Stimulated activated CD4-positive, alpha-beta T cell treated with anti-CD3 and anti-CD28 coated beads, Interleukin-1b, Interleukin-23, amount 100 ng/mL, for 4 hours (primary cell): Measurements from ENCODE around the gene TNS1.
"Not testable (repeated sequence)": the region's sequence is repeated elsewhere in the genome, so short reads cannot be mapped to it uniquely, and the experiment has no call there.

Source experiments
- DNase-seq, 2 donors: peaks; one replicate each; pipeline ENCODE4 v3.0.0-alpha.2; 2020; ENCODE audit warnings: low read depth in 2 of 2

The TNS1 gene

DNA sequence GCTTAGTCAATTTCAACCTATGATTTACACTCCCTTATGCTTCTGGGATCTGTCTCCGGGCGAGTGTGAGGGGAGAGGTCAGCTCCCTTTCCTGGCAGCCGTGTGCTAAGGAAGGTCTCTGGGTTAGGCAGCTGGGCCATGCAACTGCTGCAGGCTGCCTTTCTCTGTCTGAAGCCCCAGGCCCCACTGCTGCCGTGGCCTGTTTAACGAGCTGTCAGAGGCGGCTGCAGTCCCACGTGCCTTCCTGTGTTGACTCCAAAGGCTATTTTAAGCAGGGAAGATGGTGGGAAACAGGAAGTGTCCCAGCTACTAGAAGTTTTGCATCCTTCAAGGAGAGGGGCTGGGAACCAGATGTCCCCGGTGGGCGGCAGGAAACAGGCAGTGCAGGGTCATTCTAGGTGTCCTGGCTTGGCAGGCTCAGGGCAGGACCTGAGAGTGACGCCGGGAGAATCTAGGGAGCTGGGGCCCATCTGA is 186.4 kb downstream of the TNS1 start:
- no peak for DNase-seq

DNA sequence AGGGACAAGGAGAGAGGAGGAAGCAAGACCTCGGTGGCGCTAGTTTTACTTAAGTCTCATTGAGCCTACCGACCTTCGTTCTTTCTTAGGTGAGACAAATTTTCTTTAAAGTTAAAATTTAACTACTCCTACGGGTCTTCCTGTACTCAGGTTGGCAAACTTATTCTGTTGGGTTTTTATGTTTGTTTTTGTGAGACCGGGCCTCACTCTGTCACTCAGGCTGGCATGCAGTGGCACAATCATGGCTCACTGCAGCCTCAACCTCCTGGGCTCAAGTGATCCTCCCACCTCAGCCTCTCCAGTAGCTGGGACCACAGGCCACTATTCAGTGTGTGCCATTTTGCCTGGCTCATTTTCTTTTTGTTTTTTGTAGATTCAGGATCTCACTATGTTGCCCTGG is 189.0 kb downstream of the TNS1 start:
- no peak for DNase-seq

DNA sequence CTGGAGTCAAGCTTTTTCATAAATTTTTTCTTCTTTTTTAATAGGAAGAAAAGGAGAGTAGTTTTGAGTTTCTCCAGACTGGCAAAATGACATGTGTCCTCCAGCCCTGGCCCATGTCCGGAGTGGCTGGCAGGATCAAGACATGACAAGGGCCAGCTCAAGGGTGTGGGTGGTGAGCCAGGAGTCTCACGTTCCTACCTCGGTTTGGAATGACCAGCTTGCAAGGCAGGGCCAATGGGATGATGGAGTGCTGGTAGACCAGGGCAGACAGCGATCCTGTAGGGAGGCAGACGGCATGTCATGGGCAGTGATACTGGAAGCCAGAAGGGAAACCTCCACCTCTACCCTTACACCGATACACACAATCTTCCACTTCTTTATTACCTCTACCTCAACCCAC is 190.6 kb downstream of the TNS1 start:
- no peak for DNase-seq

DNA sequence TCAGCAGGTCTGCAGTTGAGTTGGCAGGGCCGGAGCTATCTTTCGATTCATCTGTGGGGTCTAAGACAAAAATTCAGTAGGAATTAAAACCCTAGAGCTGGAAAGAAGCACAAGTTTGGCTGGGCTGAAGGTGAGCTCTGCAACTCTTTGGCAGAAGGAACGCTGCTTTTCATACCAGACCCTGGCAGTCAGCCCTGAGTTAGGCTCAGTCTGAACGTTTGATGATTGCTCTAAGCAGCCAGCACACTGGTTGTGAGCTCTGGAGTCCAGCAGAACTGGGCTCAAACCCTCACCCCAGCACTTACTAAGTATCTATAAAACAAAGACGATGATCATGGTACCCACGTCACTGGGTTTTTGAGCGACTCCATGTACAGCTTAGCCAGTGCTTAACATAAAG is 192.5 kb downstream of the TNS1 start:
- DNase-seq, result no peak

DNA sequence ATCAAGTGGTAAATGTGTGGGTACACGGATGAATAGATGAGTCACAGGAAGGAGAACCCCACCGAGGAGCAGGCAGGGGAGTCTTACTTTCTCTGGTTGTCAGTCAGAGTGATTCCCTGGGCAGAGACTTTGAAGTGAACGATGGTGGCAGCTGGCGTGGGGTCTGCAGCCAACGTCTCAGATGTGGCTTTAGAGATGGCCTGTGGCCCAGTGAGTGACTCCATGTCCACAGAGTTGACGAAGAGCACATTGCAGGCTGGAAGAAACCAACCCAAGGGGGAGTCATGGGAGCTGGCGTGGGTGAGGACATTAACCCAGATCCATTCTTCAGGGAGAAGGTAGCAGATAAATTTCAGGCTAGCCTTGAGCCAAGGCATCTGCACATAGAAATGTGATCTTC is 193.1 kb downstream of the TNS1 start:
- DNase-seq, result no peak

DNA sequence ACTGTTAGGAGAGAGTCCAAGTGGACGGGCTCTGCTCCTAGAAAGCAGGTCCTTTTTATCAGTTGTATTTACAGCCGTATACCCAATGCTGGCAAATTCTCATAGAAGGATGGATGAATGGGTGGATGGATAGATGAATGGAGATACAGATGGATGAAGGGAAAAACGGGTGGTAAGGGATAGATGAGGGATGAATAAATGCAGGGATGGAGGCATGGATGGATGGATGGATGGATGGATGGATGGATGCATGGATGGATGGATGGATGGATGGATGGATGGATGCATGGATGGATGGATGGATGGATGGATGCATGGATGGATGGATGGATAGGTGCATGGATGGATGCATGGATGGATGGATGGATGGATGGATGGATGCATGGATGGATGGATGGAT is 193.8 kb downstream of the TNS1 start:
- not testable (repeated sequence) for DNase-seq

DNA sequence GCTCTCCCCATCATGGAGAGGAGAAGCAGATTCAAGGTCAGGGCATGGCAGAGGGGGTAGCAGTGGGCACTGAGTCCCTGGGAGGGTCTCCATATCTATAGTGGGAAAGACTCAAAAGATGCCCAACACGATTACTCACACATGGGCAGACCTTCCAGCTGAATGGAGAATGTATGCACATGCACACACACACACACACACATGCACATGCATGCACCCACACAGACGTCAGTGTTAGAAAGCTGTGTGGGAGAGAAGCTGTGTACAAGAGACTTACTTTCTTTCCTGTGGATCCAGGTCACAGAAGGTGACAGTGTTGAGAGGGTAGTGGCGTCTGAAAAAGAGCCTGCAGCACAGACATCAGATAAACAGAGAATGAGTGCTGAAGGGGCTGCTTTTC is 194.5 kb downstream of the TNS1 start:
- no peak for DNase-seq

DNA sequence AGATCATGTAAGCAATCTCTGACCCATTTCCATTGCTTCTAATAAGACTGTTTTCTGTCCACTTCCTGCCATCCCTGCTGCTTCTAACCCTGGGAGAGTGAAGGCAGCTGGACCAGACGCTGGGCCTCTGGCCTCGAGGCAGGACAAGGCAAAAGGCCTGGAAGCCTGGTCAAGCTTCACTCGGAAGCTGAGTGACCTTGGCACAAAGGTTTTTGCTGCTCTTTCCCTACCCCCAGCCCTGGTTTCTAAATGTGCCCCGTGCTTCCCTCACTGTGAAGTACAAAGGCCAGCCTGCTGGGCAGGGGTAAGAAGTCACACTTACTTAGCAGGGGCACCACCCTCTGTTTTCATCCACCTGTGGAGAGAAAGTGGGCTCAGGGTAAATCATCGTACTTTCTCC is 195.0 kb downstream of the TNS1 start:
- DNase-seq, result no peak

DNA sequence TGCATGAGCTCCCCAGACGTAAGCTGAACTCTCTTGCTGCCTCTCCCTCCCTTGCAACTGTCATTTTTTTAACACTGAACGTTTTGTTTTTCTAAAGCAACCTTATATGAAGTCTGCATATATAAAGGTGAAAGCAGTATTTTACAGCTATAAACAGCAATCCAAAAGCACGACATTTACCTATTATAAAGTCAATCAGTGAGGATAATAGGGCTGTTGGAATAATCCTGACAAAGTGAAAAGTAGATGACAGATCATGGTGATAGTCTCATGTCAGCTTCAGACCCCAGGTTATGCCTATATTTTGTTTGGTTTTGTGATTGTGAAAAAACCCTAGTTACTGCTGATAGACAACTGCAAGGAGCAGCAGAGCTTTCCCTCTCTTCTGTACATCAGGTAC is 195.8 kb downstream of the TNS1 start:
- no peak for DNase-seq

DNA sequence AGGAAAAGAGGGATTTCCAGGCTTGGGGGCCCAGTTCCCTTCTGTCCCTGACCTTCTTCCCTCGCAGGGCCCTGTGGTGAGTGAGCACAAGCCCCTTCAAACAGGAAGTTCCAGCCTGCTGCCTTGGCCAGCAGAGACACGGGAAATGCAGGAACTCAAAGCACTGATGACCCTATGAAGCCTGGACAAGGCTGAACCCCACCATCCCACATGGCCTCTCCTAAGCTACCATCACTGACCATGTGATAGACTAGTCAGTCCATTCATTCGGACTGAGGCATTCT is 196.4 kb downstream of the TNS1 start:
- no peak for DNase-seq

DNA sequence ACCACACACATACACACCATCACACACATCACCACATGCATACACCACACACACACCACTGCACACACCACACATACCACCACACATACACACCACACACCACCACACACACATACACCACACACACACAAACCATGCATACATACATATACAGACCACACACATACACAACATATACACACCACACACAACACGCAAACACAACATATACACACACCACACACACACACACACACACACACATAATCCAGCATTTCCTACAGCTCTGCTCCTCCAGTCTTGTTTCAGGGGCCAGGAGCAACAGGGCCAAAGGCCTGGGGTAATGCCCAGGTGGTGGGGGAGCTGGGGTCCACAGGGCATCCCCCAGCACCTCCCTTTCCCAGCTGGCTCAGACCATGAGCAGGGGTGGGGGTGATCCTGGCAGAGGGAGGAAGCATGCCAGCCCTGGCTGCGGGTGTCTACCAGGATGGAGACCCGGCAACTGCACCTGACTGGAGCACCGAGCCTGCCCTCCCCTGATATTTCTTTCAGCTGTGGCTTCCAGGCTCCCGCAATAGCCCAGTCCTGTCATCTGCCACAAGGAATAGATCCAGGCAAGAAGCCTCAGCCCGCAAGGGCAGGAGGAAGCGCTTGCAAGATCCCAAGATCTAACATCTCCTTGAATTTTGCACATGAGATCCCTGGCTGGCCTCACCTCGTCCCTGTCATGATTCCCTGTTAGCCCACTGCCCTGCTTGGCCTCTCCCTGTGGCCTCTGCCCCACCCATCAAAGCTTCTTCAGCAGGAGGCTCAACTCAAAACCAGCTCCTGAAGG is 196.9 kb downstream of the TNS1 start:
- no peak for DNase-seq

DNA sequence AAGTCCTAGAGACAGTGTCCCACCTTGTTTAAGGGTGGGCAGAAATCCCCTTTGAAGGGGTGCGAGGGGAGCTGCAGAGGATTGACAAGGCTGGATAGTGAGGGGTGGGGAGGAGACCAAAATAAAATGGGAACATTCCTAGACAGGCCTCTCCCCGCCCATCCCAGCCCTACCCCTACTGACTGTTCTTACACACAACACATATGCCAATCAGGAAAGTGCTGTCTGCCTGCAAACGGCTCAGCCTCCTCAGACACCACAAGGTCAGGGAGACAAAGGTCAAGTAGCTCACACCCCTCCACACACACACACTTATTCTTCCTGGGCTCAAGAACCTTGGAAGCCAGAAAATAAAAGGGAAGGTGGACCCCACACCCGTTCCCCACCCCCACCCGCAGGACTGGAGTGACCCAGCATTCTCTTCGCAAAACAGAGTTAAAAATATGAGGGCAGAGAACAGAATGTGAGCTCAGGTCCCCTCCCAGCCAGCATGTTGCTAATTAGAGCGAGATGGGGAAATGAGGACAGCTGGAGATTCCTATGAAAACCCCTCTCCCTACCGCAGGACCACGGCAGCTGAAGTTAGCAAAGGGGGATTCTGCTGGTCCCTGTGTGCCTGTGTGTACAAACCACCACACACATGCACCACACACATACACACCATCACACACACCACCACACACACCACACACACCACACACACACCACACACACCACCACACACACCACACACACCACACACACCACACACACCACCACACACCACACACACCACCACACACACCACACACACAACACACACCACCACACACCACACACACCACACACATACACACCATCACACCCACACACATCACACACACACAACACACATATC is 197.8 kb downstream of the TNS1 start:
- no peak for DNase-seq

DNA sequence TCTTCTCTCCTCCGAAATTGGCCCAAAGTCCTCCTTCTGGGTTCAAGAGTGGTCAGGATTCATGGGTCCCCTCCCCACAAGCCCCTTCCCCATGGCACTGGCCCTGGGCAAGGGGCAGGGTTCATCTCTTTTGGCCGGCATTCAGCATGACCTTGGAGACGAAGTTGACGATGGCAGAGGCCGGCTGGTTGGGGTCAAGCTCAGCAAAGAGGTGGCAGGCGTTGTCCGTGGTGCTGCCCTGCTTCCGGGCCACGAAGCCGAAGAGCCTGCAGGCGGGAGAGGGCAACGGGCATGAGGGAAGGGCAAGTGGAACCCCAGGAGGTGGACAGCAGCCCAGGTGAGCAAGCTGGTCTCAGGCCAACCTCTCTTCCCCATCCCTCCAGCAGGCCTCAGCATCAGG is 198.5 kb downstream of the TNS1 start:
- DNase-seq, result no peak

DNA sequence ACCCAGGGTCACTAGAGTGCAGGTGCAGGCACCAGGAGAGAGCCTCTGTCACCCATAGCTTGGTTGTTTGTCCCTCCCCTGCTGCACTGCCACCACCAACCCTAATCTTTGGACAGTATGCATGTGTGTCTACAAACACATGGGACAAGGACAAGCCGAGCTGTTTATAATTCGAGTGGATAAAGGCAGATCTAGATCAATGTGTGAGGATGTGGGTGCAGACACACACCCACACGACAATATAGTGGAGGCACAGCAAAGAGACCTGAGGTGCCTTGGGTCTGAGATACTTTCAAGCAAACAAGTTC is 199.2 kb downstream of the TNS1 start:
- no peak for DNase-seq

DNA sequence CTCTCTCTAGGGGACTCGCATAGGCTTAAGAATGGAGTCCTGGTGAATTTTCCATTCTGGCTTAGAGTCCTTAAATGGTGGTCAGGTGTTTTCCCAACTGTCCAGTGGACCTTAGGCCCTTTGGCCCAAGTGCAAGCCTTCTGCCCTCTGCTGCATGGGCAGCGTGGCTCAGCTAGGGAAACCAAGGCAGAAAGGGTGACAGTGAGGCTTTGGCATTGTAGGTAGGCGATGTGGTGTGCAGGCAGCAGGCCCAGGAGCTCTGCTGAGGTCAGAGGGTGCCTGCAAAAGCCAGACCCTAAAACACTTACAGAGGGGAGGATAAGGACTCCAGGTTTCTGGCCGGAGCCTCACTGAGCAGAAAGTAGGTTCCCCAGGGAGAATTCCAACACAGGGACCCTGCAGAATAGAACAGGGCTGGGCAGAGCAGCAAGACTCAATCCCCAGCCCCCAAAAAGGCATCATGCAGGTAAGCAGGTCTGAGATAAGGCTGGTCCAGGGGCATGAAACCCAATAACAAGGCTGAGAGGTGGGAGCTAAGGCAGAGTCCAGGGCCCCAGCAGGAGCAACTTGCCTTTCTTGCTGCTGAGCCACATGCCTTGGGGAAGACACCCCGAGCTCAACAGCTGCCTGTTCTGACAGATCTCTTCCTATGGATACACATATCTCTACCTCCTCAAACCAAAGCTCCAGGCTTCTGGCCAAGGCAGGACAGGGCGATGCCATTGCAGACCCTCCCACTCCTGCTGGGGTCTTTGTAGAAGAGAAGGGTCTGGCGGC is 199.7 kb downstream of the TNS1 start:
- no peak for DNase-seq

DNA sequence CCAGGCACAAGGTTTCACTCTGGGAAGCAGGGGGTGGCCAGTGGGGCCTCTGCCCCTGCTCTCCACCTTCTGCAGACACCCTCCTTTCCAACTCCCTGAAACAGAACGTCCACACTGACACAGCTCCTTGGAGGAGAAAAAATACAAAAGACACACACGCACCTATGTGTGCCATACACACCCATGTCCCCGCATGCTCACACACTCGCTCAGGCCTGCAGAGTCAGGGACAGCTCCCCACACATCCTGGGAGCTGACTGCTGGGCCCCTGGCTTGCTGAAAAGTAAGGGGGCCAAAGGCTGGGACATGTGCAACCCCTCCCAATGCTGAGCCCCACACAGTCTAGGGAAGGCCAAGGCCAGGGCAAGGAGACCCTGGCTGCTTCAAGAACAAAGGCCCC is 200.5 kb downstream of the TNS1 start:
- DNase-seq, result no peak

DNA sequence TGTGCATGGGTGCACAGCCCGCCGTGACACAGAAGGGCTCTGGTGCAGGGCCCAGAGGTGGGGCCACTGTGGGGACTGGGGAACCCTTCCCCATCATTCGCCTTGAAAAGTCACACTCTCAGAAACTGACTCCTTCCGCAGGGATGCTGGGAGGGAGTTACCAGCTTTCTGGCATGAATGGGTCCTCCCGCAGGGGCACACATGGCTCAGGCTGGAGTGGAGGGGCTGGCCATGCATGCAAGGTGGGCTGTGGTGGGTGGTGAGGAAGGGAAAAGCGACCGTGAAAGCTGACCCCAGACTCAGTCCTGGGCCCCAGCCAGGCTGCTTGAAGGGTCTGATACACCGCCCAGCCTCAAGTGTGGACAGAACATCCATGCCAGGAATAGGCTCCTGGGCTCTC is 201.1 kb downstream of the TNS1 start:
- DNase-seq, result no peak

DNA sequence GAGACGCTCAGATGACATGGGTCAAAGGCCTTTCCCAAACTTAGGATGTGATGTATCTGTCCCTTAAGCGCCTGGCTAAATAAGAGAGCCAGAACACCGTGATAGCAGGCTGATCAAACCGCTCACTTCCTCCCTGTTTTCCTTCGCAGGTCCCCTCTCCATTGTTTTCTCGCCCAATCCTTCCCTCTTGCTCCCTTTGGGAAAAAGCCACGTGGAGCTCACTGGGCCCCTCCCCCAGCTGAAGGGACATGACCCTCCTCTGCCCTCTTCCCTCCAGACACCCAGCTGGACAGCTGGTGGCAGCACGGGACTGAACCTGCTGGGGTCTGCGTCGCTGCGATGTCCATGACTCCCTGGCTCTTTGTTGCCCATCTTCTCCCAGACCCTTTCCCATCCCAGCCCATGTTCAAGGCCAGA is 201.7 kb downstream of the TNS1 start:
- DNase-seq, result no peak

DNA sequence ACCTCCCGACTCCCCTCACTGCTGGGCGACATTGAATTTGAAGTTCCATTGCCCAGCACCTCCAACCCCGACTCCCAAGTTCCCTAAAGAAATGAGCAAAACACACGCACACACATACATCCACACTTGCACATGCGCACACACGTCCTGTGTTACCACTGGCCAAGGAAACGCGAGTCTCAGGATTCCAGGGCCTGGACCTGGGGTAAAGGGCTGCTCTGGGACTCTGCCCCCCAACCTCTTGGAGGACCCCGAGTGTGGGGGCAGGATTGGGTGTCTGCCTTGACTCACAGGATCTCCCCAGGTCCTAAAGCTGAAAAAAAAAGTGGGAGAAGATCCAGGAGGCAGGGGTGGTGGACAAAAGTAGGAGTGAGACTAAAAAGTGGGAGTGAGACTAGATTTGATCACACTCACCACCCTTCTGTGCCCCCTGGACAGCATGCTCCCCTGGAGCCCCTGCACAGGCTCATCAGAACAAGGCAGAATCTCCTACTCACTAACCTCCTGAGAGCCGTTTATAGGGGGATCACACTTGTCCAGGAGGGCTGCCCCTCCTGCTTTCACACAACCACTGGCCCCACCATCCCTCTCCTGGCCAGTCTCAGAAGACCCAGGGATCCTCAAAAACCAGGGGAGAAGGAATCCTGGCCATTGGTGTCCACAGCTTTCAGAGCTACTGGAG is 202.2 kb downstream of the TNS1 start:
- DNase-seq, result no peak

DNA sequence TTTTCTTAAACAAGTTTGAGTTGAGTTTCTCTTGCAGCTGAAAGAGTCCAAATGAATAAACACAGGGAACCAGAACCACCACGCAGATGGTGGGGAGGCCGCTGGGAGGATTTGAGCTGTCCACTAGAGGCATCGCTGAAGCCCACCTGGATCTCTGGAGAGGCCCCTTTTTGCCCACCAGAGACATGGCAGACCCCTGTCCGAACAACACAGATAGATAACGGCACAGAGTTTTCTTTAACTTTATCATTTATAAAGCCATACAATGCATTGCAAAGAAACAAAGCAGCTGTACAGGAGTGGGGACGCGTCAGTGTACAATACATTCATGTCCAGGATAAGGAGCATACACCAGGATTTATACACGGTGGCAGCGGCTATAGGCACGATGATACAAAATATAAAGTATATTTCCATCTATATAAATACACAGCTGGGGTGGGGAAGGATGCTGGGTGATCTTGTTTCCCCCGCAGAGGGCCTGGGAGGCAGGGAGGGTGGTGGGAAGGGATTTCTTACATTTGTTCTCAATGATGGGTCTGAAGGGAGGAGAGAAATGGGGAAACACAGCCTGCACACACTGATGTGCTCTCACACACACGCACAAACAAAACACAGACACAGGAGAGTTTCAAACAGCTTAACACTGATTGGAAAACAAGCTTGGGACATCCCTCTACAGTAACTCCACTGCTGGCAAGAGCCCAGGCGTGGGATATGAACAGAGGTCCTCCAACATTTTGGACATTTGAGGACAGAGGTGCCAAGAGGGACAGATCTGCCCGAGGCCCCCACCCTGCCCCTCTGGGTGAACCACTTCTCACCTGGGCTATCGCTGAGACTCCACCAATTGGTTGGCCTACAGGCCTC is 203.0 kb downstream of the TNS1 start:
- DNase-seq, result no peak
